GM21360 (cell line): ENCODE data around the gene C9orf50.

Source experiments
- ATAC-seq: cut with Tn5 transposase; IDR thresholded peaks from one replicate; pipeline ENCODE4 v1.9.1; 2021; ENCODE audit warnings: mild to moderate bottlenecking, moderate library complexity; ENCODE audit not compliant: unreplicated experiment

C9orf50 gene

DNA sequence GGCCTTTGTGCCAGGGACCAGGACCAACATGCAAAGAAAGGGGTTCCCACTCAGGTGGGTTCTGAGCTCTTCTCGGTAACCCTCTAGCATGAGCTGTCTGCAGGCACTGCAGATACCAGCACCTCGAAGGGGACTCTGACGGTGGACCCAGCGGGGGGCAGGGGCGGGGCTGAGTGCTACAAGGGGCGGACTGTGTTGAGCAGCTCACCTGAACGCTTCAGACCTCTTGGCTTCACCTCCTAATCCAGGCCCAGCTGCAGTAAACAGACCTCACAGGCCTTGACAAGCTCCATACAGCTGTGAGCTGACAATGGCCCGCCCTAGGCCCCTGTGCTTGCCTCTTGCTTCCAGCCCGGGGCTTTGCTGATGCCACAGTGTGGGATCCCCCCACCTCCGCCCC, 48.4 kb downstream of the C9orf50 start:
- ATAC-seq, result no peak

DNA sequence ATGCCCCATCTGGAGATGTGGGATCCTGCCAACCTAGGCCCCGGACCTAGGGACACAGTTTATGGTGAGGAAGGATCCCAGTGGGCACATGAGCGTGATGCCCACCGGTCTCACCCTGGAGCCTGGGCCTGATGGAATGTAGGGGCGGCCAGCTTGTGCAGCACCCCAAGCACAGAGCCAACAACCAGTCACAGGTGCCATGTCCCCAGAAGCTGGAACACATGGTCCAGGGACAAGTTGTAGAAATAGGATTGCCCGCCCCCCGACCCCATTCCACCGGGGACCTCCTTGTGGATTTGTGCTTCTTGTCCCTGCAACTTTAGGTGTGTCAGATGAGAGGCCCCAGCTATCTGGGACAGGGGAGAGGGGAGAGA, 48.9 kb downstream of the C9orf50 start:
- ATAC-seq, result no peak

DNA sequence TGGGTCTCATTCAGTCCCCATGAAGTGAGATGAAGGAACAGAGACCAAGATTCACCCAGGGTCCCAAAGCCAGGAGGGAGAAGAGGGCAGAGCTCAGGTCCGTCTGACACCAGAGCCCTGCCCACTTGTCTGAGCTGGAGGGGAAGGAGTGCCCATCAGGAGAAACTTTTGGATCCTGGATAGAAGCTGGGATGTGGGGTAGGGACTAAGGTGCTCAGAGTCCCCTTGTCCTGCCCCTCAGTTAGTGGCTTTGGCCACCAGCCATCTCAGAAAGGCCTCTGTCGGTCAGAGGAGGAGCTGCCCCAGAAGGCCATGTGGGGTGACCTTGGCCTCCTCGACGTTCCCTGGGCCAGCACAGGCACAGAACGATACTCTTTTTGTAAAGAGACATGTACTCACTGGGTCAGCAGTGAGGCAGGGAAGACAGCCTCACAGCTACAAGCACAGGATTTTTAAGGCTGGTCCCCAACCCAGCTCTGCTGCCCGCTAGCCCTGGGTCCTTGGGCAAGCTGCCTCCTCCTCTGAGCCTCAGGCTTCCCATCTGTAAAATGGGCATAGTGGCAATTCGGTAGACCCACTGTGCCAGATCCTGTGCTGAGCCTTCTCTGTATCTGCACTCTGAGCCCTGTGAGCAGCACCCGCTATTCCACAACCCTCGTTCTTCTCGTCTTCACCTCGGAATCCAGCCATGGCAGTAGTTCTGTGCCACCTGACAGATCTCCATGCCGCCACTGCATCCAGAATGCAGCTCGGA, 49.4 kb downstream of the C9orf50 start:
- ATAC-seq, result no peak

DNA sequence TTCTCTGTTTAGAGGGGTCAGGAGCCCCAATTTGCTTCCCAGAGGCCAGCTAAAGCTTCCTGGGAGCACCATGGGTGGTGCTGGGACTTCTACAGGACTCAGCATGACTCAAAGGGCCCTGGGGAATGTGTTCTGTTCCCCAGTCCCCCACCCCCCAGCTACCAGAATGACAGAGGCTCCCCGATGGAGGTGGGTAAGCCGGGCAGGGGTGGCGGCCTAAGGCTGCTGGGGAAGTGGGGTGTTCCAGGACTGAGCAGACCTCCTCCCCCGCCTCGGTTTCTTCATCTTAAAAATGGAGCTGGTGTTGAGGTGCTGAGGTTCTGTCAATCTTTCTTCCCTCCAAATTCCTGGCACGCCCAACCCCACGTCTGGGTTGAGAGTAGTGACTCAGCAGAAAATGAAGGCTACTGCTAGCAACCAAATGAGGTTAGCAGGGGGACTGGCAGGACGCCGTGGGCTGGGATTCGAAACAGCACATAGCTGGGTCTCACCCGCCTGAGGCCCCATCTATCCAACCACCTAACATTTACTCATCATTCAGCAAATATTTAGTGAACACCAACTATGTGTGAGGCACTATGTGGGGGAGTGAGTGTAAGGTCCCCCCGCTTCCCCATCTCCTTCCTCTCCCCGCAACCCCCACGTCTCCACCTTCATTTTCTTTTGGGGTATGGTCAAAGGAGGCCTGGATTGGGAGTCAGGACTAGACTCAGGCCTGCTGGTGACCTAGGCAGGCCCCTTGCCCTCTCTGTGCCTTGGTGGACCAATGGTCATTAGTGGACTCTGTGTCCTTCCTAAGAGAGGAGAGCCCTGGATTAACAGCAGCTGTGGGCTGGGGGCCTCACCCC, 50.2 kb downstream of the C9orf50 start:
- ATAC-seq, result no peak

DNA sequence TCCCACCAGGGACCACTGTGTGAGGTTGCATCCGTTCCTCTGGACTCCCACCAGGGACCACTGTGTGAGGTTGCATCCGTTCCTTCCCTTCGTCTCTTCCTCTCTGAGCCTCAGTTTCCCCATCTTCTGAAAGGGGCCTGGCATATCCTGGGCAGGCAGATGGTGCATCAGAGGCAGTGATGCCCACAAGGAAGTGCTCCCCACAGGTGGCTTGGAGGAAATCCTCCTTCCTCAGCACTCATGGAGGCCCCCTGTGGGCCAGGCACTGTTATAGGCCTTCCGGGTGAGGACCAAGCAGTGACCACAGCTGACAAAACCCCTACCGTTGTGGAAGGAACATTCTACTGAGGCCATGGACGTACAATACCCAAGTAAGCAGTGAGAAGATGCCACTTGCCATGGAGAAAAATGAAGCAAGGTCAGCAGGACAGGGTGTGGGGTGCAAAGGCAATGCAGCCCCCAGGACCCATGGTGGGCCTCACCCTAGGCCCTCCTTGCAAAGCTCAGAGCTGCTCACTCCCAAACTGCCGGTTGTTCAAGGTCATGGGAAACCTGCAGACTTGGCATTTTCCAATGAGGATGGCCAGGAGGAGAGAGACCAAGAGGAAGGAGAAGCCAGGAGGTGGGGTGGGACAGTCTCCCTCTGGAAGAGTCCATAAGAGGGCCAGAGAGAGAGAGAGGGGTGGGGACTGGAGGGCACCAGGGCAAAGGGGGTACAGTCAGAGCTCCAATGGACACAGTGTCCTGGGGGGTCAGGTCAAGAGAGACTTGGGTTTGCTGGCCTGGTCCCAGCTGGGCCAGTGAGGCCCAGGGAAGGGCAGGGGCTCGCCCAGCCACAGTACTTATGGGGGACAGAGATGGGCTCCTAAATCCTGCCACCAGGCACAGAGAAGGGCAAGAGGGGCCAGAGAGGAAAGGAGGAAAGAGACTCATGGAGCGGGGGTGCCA, 51.1 kb downstream of the C9orf50 start:
- ATAC-seq, result no peak

DNA sequence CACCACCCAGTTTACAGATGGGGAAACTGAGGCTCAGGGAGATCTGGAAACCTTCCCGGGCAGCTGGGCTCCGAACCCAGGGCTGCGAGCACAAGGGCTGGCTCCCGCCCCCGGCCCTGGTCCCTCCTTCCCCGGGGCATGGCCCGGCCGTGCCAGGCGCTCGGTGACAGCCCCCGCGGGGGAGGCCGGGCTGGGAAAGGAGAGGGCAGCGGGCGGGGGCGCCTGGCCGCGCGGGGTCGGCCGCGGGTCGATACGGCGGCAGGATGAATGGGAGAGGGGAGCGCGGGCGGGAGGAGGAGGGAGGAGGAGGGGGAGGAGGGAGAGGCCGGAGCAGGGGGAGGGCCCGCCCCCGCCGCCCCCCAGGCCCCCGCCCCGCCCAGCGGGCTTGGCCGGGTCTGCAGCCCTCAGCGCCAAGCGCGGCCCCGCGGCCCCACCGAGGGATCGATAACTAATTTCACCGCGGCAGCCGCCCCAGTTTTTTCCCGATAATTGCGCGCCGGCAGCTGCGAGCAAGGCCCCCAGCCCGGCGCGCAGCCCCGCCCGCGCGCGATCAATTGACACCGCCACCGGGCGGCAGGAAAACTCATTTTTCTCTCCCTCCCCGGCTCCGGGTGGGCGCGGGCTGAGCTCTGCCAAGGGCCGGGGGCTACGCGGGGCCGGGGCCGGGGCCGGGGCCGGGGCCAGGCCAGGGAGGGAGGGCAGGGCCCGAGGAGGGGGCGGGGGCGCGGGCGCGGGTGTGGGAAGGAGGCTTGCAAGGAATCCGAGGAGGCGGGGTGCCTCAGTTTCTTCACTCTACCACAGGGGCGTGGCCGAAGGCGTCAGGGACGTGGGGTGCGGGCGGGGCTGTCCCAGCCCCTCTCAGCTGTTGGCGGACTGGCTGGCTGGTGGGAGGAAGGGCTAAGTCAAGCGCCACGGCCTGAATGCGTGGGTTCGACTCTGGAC, 52.1 kb downstream of the C9orf50 start:
- ATAC-seq, result no peak

DNA sequence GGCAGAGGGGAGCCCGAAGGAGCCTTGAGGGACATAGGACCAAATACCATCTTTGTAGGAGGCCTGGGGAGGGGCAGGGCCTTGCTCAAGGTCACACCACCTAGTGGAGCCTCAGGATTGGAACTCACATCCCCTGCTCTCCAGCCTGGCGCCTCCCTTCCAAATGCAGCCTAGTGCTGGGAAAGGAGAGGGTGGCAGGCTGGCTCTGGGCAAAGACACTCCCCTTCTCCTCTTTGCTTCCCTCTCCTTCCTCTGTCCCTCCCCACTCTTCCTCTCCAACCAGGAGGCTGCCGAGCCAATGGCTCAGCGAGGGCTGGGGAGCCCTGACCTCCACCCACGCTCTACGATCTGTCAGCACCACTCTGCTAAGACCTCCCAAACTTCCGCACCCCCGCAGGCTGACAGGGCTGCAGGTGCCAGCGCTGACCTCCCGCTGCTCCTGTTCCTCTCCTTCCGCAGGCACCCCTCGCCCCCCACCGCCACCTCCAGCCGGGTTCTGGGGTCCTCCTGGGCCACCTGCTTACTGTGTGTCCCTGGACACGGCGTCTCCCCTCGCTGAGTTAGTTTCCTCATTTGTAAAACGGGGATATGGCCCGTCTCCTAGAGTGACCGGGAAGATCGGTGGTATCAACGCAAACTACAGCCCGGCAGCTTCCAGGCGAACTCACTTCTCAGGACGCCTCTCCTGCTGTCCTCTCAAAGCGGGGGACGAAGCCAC, 52.9 kb downstream of the C9orf50 start:
- ATAC-seq, result no peak

DNA sequence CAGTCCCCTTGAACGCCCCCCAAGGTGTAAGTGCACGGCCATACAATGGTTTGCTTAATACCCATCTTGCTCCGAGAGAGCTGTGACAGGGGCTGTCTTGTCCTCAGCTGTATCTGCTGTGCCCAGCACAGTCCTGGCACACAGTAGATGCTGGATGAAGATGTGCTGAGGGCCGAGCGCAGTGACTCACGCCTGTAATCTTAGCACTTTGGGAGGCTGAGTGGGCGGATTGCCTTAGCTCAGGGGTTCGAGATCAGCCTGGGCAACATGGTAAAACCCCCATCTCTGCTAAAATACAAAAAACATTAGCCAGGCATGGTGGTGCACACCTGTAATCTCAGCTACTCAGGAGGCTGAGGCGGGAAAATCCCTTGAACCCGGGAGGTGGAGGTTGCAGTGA, 53.6 kb downstream of the C9orf50 start:
- ATAC-seq, result no peak

DNA sequence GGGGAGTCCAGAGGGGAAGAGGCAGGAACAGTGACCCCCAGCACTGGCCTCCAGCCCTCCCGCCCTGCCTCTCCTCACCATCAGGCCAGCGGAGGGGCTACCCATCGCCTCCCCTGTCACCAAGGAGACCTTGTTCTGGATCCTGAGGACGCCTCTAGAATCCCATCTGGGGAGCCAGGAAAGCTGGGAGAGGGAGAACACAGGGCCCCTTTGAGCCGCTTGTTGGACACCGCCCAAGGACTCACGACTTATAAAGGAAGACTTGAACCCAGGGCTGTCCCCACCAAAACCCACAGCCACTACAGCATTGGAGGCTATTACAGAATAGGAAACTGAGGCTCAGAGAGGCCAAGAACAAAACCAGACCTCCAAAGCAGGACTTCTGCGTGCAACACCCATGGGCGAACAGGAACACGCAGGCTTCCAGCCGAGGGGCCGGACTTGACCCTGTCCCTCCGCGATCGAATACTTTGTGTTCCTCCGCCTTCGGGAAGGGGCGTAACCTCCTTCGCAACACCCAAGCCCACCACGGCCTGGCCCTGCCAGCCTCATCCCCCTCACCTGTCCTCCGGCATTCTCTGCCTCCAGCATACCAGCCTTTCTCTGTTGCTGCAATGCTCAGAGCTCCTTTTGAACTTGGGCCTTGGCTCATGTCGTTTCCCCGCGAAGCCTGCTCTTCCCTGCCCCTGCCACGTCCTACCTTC, 54.2 kb downstream of the C9orf50 start:
- no peak for ATAC-seq

DNA sequence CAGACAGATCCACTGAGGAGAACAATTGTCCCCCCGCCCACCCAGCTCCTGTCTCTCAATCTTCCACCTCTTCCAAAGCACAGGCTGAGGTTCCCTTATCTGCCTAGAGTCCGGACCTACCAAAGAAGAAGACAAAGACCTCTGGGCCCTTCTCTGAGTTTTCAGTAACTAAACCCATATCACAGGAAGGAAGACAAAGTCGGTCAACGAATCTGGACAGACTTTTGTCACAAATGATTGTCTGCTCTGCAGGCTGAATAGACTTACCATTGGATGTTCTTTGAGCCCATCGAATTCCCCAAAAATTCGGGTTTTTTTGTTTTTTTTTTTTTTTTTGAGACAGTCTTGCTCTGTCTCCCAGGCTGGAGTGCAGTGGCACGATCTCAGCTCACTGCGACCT, 58.0 kb downstream of the C9orf50 start:
- ATAC-seq, result no peak

DNA sequence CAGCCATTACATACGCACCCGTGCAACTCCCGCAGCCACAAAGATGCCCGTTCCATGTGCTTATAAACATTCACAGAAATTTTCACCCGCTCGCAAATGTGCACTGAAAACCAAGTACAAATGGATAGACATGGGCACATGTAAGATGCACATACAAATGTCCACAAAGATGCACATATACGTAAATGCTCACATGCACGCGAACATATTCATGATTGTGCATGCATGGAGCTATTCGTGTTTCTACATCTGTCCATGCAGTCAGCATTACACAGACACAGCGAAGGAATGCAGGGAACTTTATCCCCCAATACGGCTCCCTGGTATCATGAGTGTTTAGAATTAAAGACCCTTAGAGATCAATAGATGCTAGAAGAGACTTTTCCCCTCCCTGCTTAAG, 58.4 kb downstream of the C9orf50 start:
- ATAC-seq, result no peak
